GM23338 (cell line): Measurements from ENCODE around the gene FRS2. TPM values are rescaled to one million over a fixed set of nuclear protein-coding genes. Genes with fewer than 3 reads are reported as not detected.

Source experiments
- ATAC-seq: fragments of 200-7000 bp; cut with Tn5 transposase; 3 replicates; pipeline ENCODE4 v1.9.1; 2020
- DNase-seq: peaks from one replicate; pipeline ENCODE4 v3.0.0-alpha.2; 2015; ENCODE audit warnings: low spot score
- H2AFZ ChIP-seq: fragments of 200-600 bp; sonication (generic); 2 replicates; pipeline ENCODE4 v1.8.0; 2016; ENCODE audit warnings: antibody characterized with exemption, mild to moderate bottlenecking, moderate library complexity
- H3F3A ChIP-seq: fragments of 200-600 bp; sonication (generic); replicated peaks from 2 replicates; pipeline ENCODE4 v1.8.0; 2017; ENCODE audit warnings: antibody characterized with exemption, mixed run types, low read depth
- H3K27ac ChIP-seq: fragments of 200-600 bp; sonication (generic); 2 replicates; pipeline ENCODE4 v1.6.1; 2016; ENCODE audit warnings: low read depth
- H3K27me3 ChIP-seq: fragments of 200-600 bp; sonication (generic); 2 replicates; pipeline ENCODE4 v1.8.0; 2016; ENCODE audit warnings: mild to moderate bottlenecking, mixed run types, moderate library complexity; ENCODE audit not compliant: insufficient read depth
- H3K36me3 ChIP-seq: fragments of 200-600 bp; sonication (generic); 2 replicates; pipeline ENCODE4 v1.8.0; 2016; ENCODE audit warnings: mild to moderate bottlenecking; ENCODE audit not compliant: insufficient read depth
- H3K4me1 ChIP-seq: fragments of 200-600 bp; sonication (generic); 2 replicates; pipeline ENCODE4 v1.8.0; 2016; ENCODE audit warnings: mild to moderate bottlenecking, moderate library complexity; ENCODE audit not compliant: insufficient read depth
- H3K4me2 ChIP-seq: fragments of 200-600 bp; sonication (generic); 2 replicates; pipeline ENCODE4 v1.7.1; 2017; ENCODE audit warnings: mixed run types
- H3K4me3 ChIP-seq: fragments of 200-600 bp; sonication (generic); 2 replicates; pipeline ENCODE4 v1.6.1; 2016; ENCODE audit warnings: mixed run types
- H3K79me2 ChIP-seq: fragments of 200-600 bp; sonication (generic); replicated peaks from 2 replicates; pipeline ENCODE4 v1.8.0; 2017; ENCODE audit warnings: mild to moderate bottlenecking; ENCODE audit not compliant: insufficient read depth
- H3K9me2 ChIP-seq: fragments of 200-600 bp; sonication (generic); 2 replicates; pipeline ENCODE4 v1.8.0; 2017; ENCODE audit not compliant: insufficient read depth
- H4K20me1 ChIP-seq: fragments of 200-600 bp; sonication (generic); replicated peaks from 2 replicates; pipeline ENCODE4 v1.8.0; 2017; ENCODE audit warnings: mild to moderate bottlenecking; ENCODE audit not compliant: insufficient read depth
- H3K27ac Mint-ChIP-seq: 2 replicates; pipeline ENCODE4 v1.8.0; 2020; ENCODE audit warnings: inconsistent platforms, mild to moderate bottlenecking, moderate library complexity, mixed read lengths
- H3K27me3 Mint-ChIP-seq: 3 replicates; pipeline ENCODE4 v1.8.0; 2022; ENCODE audit warnings: low read depth, mild to moderate bottlenecking, moderate library complexity, mixed read lengths, inconsistent platforms; ENCODE audit not compliant: insufficient read depth, poor library complexity
- H3K36me3 Mint-ChIP-seq: 3 replicates; pipeline ENCODE4 v1.8.0; 2021; ENCODE audit warnings: low read depth, mild to moderate bottlenecking, inconsistent platforms, moderate library complexity, mixed read lengths
- H3K4me1 Mint-ChIP-seq: 3 replicates; pipeline ENCODE4 v1.8.0; 2020; ENCODE audit warnings: mild to moderate bottlenecking, inconsistent platforms, mixed read lengths
- H3K4me3 Mint-ChIP-seq: 3 replicates; pipeline ENCODE4 v1.8.0; 2021; ENCODE audit warnings: moderate library complexity, mild to moderate bottlenecking, inconsistent platforms, mixed read lengths
- H3K9me3 Mint-ChIP-seq: 3 replicates; pipeline ENCODE4 v1.8.0; 2020; ENCODE audit warnings: moderate library complexity, mild to moderate bottlenecking, inconsistent platforms, mixed read lengths
- CREB1 ChIP-seq: fragments of 250-450 bp; sonication (Bioruptor Pico); IDR thresholded peaks from 2 replicates; pipeline ENCODE4 v1.5.0; 2020; ENCODE audit warnings: low read depth, mild to moderate bottlenecking, moderate library complexity
- EZH2 ChIP-seq: fragments of 200-600 bp; sonication (generic); IDR thresholded peaks from one replicate; pipeline ENCODE4 v1.8.0; 2017; ENCODE audit warnings: antibody characterized with exemption, mild to moderate bottlenecking, low read depth; ENCODE audit not compliant: unreplicated experiment
- EZH2phosphoT487 ChIP-seq: fragments of 200-600 bp; sonication (generic); IDR thresholded peaks from one replicate; pipeline ENCODE4 v1.8.1; 2018; ENCODE audit warnings: antibody characterized with exemption; ENCODE audit not compliant: unreplicated experiment
- JUNB ChIP-seq: IDR thresholded peaks from one replicate; pipeline ENCODE4 v1.6.1; 2016; ENCODE audit warnings: antibody characterized with exemption; ENCODE audit not compliant: unreplicated experiment
- NANOG ChIP-seq: IDR thresholded peaks from 2 replicates; pipeline ENCODE4 v1.6.1; 2016; ENCODE audit warnings: antibody characterized with exemption, borderline replicate concordance
- POLR2AphosphoS5 ChIP-seq: IDR thresholded peaks from 2 replicates; pipeline ENCODE4 v1.6.1; 2016; ENCODE audit warnings: antibody characterized with exemption, low read depth
- STAT1 ChIP-seq: IDR thresholded peaks from one replicate; pipeline ENCODE4 v1.6.1; 2016; ENCODE audit warnings: antibody characterized with exemption; ENCODE audit not compliant: unreplicated experiment
- ZNF331 ChIP-seq: fragments of 250-450 bp; sonication (Bioruptor Pico); IDR thresholded peaks from 2 replicates; pipeline ENCODE4 v1.5.0; 2020; ENCODE audit warnings: low read depth, mild to moderate bottlenecking, moderate library complexity
- polyA plus RNA-seq: library from polyadenylated mRNA; unstranded; fragments of >200 nt; fragmentation: Nextera tagmentation; extraction: Ambion mirVana; gene quantifications from 2 replicates; pipeline ENCODE4 v1.2.1, GENCODE V29; 2016
- total RNA-seq: library from RNA; depleted of rRNA; stranded (reverse); fragments of >200 nt; shearing (Covaris generic); gene quantifications from 2 replicates; pipeline ENCODE4 v1.2.3, GENCODE V29; 2014
- TF ChIP-seq, protein P1 (sequence below): IDR thresholded peaks from one replicate; pipeline ENCODE4 v1.6.1; 2018; ENCODE audit warnings: antibody characterized with exemption; ENCODE audit not compliant: unreplicated experiment
- TF ChIP-seq, protein P2 (sequence below), 2 experiments: fragments of 200-600 bp in 1 of 2; sonication (generic) in 1 of 2; conservative IDR thresholded peaks; 2 replicates each; pipeline versions ENCODE4 v1.5.1 to v1.6.1; 2016 to 2017; ENCODE audit warnings: antibody characterized with exemption in 2 of 2, low read depth in 2 of 2, mild to moderate bottlenecking in 2 of 2, moderate library complexity in 1 of 2
- TF ChIP-seq, protein P3 (sequence below): fragments of 250-450 bp; sonication (Bioruptor Pico); IDR thresholded peaks from 2 replicates; pipeline ENCODE4 v1.5.0; 2020; ENCODE audit warnings: mild to moderate bottlenecking, moderate library complexity

FRS2 gene
- total and polyA plus RNA-seq, 2 experiments from 2014 or later: 34.3 to 45.0 TPM

DNA sequence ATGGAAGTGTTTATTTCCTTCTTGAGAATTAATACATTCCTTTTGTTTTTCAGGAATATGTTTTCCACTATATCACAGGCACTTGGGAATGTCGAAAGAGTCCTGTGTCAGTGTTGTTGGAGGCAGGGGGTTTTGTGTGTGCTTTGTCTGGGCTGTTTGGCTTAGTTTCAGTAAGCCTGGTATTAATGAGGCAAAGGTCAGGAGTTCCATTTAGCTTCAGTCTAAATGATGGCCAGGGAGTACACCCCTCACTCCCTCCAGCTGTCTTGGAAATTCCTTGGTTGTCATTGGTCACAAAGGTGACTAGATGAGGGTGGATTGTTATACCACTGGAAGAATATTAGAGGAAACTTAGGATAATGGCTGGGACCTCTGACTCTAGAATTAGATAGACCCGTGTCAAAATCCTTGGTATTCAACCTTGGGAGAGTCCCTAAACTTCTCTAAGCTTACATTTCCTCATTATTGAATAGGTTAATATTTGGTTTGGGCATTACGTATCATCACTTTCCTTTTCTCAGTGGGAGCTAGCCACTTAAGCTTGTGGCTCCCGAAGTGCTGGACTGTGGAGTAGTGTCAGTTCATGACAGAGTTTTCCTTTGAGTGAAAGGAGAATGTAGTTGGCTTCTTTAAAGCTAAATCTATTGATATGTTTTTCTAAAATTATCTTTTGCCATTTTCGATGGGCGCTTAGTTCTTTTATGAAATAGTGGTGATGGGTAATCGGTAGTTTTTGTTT, 5.2 kb downstream of the FRS2 start (continued):
- TF ChIP-seq POLR2AphosphoS5 (no peak), JUNB (no peak), CREB1 (no peak)
- TF ChIP-seq, protein P1, sequence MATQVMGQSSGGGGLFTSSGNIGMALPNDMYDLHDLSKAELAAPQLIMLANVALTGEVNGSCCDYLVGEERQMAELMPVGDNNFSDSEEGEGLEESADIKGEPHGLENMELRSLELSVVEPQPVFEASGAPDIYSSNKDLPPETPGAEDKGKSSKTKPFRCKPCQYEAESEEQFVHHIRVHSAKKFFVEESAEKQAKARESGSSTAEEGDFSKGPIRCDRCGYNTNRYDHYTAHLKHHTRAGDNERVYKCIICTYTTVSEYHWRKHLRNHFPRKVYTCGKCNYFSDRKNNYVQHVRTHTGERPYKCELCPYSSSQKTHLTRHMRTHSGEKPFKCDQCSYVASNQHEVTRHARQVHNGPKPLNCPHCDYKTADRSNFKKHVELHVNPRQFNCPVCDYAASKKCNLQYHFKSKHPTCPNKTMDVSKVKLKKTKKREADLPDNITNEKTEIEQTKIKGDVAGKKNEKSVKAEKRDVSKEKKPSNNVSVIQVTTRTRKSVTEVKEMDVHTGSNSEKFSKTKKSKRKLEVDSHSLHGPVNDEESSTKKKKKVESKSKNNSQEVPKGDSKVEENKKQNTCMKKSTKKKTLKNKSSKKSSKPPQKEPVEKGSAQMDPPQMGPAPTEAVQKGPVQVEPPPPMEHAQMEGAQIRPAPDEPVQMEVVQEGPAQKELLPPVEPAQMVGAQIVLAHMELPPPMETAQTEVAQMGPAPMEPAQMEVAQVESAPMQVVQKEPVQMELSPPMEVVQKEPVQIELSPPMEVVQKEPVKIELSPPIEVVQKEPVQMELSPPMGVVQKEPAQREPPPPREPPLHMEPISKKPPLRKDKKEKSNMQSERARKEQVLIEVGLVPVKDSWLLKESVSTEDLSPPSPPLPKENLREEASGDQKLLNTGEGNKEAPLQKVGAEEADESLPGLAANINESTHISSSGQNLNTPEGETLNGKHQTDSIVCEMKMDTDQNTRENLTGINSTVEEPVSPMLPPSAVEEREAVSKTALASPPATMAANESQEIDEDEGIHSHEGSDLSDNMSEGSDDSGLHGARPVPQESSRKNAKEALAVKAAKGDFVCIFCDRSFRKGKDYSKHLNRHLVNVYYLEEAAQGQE: no peak

DNA sequence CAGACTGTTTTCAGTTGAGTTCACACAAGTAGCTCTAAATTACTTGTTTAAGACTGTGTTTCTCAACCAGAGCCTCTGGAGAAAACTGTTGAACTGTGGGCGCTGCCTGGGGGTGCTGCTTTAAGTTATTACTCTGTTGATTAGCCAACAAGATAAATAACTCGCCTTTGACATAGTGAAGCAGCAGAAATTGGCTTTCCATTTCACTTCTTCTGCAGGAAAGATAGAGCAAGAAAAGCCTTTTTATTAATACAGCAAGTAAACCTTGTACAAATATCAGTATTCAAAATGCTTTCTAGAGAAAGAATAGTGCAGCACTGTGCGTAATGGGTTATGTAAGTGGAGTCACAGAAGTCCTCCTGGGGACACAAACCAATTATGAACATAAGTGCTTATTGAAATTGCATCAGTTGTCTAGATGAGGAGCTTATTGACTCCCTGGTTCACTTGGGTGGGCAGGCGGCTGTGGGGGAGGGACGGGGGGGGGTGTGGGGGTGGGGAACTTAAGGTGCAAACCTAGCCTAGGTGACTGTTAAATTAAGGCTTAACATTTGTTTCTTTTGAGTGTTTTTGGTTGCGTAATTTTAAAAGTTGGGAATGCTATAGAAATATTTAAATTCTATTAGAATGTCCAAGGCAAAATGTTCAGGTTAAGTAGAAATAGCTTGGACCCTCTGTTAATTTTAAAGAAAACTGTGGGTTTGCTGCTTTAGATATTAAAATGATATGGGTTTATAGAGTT, 6.3 kb downstream of the FRS2 start:
- DNase-seq (no peak), ATAC-seq (no peak)
- Histone ChIP-seq H2AFZ (no peak overlapping the region), H3K4me1 (peaks cover 42% of the 10 kb centered on the region), H3K4me2 (no peak overlapping the region), H4K20me1 (peaks cover 41% of the 10 kb centered on the region), H3K27me3 (no peaks in the 10 kb centered on the region), H3K36me3 (no peaks in the 10 kb centered on the region), H3K79me2 (peaks cover 100% of the 10 kb centered on the region), H3K27ac (no peak overlapping the region), H3F3A (no peaks in the 10 kb centered on the region), H3K4me3 (no peak overlapping the region), H3K9me2 (no peaks in the 10 kb centered on the region)
- Mint-ChIP-seq H3K4me1 (peaks cover 41% of the 10 kb centered on the region), H3K27ac (peak overlapping the region; percentile 17; the same call in 1 of the 2 replicates), H3K27me3 (no peaks in the 10 kb centered on the region), H3K36me3 (no peaks in the 10 kb centered on the region), H3K9me3 (no peaks in the 10 kb centered on the region), H3K4me3 (no peak overlapping the region)
- TF ChIP-seq ZNF331 (no peak), STAT1 (no peak), POLR2AphosphoS5 (no peak), EZH2 (no peak), NANOG (no peak), EZH2phosphoT487 (no peak)
- TF ChIP-seq, protein P2, sequence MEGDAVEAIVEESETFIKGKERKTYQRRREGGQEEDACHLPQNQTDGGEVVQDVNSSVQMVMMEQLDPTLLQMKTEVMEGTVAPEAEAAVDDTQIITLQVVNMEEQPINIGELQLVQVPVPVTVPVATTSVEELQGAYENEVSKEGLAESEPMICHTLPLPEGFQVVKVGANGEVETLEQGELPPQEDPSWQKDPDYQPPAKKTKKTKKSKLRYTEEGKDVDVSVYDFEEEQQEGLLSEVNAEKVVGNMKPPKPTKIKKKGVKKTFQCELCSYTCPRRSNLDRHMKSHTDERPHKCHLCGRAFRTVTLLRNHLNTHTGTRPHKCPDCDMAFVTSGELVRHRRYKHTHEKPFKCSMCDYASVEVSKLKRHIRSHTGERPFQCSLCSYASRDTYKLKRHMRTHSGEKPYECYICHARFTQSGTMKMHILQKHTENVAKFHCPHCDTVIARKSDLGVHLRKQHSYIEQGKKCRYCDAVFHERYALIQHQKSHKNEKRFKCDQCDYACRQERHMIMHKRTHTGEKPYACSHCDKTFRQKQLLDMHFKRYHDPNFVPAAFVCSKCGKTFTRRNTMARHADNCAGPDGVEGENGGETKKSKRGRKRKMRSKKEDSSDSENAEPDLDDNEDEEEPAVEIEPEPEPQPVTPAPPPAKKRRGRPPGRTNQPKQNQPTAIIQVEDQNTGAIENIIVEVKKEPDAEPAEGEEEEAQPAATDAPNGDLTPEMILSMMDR (conservative IDR thresholded peaks at IDR 0.05; ENCODE audit: low read depth in 2 of 2): no peak
- TF ChIP-seq, protein P3, sequence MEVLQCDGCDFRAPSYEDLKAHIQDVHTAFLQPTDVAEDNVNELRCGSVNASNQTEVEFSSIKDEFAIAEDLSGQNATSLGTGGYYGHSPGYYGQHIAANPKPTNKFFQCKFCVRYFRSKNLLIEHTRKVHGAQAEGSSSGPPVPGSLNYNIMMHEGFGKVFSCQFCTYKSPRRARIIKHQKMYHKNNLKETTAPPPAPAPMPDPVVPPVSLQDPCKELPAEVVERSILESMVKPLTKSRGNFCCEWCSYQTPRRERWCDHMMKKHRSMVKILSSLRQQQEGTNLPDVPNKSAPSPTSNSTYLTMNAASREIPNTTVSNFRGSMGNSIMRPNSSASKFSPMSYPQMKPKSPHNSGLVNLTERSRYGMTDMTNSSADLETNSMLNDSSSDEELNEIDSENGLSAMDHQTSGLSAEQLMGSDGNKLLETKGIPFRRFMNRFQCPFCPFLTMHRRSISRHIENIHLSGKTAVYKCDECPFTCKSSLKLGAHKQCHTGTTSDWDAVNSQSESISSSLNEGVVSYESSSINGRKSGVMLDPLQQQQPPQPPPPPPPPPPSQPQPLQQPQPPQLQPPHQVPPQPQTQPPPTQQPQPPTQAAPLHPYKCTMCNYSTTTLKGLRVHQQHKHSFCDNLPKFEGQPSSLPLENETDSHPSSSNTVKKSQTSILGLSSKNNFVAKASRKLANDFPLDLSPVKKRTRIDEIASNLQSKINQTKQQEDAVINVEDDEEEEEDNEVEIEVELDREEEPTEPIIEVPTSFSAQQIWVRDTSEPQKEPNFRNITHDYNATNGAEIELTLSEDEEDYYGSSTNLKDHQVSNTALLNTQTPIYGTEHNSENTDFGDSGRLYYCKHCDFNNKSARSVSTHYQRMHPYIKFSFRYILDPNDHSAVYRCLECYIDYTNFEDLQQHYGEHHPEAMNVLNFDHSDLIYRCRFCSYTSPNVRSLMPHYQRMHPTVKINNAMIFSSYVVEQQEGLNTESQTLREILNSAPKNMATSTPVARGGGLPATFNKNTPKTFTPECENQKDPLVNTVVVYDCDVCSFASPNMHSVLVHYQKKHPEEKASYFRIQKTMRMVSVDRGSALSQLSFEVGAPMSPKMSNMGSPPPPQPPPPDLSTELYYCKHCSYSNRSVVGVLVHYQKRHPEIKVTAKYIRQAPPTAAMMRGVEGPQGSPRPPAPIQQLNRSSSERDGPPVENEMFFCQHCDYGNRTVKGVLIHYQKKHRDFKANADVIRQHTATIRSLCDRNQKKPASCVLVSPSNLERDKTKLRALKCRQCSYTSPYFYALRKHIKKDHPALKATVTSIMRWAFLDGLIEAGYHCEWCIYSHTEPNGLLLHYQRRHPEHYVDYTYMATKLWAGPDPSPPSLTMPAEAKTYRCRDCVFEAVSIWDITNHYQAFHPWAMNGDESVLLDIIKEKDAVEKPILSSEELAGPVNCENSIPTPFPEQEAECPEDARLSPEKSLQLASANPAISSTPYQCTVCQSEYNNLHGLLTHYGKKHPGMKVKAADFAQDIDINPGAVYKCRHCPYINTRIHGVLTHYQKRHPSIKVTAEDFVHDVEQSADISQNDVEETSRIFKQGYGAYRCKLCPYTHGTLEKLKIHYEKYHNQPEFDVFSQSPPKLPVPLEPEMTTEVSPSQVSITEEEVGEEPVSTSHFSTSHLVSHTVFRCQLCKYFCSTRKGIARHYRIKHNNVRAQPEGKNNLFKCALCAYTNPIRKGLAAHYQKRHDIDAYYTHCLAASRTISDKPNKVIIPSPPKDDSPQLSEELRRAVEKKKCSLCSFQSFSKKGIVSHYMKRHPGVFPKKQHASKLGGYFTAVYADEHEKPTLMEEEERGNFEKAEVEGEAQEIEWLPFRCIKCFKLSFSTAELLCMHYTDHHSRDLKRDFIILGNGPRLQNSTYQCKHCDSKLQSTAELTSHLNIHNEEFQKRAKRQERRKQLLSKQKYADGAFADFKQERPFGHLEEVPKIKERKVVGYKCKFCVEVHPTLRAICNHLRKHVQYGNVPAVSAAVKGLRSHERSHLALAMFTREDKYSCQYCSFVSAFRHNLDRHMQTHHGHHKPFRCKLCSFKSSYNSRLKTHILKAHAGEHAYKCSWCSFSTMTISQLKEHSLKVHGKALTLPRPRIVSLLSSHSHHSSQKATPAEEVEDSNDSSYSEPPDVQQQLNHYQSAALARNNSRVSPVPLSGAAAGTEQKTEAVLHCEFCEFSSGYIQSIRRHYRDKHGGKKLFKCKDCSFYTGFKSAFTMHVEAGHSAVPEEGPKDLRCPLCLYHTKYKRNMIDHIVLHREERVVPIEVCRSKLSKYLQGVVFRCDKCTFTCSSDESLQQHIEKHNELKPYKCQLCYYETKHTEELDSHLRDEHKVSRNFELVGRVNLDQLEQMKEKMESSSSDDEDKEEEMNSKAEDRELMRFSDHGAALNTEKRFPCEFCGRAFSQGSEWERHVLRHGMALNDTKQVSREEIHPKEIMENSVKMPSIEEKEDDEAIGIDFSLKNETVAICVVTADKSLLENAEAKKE (CRISPR knock-in tag): no peak
